Activated T-helper 2 cell treated with anti-CD3 and anti-CD28 coated beads, Interferon-gamma antibody, Interleukin-2, Interleukin-4, amounts not matched to agents 10 μg/mL and 5 μg/mL and 100 μg/mL, durations not matched to agents 14 hours and 24 hours and 36 hours (primary cell): Measurements from ENCODE around the gene SH3RF1. TPM values are rescaled to one million over a fixed set of nuclear protein-coding genes. Genes with fewer than 3 reads are reported as not detected.

Experiments
- DNase-seq: peaks from one replicate; pipeline ENCODE4 v3.0.0; 2021; ENCODE audit warnings: low spot score
- H3K27ac Mint-ChIP-seq: one replicate; pipeline ENCODE4 v1.8.0; 2021; ENCODE audit warnings: mixed read lengths
- H3K27me3 Mint-ChIP-seq: one replicate; pipeline ENCODE4 v1.8.0; 2021; ENCODE audit warnings: low read depth, mixed read lengths
- H3K36me3 Mint-ChIP-seq: one replicate; pipeline ENCODE4 v1.8.0; 2021; ENCODE audit warnings: low read depth, mixed read lengths
- H3K4me1 Mint-ChIP-seq: one replicate; pipeline ENCODE4 v1.8.0; 2021; ENCODE audit warnings: low read depth, mixed read lengths
- H3K4me3 Mint-ChIP-seq: one replicate; pipeline ENCODE4 v1.8.0; 2021; ENCODE audit warnings: low read depth, mild to moderate bottlenecking, moderate library complexity, mixed read lengths
- H3K9me3 Mint-ChIP-seq: one replicate; pipeline ENCODE4 v1.8.0; 2021; ENCODE audit warnings: mixed read lengths
- intact Hi-C: fragments of 100-400 bp; cut with micrococcal nuclease; formaldehyde crosslinking; loops from one replicate; pipeline ENCODE4 v1.15.1; 2023
- total RNA-seq: library from RNA; stranded (reverse); gene quantifications from 2 replicates; pipeline ENCODE4 v1.2.3, GENCODE V29; 2022

SH3RF1 gene
- total RNA-seq, 1 donor from 2014 or later = 1.1 TPM

GRCh38 chr4:169243825-169244609 lies 26.7 kb downstream of the SH3RF1 start:
- H3K4me1 Mint-ChIP-seq = no peaks in the 10 kb centered on the region
- H3K9me3 Mint-ChIP-seq = no peaks in the 10 kb centered on the region
- peaks cover 11% of the 10 kb centered on the region for H3K27me3 Mint-ChIP-seq
- intact Hi-C loops = no loop called here
- no peak for DNase-seq
- no peaks in the 10 kb centered on the region for H3K36me3 Mint-ChIP-seq
- no peak overlapping the region for H3K27ac Mint-ChIP-seq
- no peak overlapping the region for H3K4me3 Mint-ChIP-seq

GRCh38 chr4:169241464-169241863 lies 29.3 kb downstream of the SH3RF1 start:
- DNase-seq = no peak
- Mint-ChIP-seq H3K27me3 (peaks cover 13% of the 10 kb centered on the region), H3K9me3 (no peaks in the 10 kb centered on the region)

GRCh38 chr4:169239221-169239905 lies 31.4 kb downstream of the SH3RF1 start:
- Mint-ChIP-seq H3K27me3 (peaks cover 9% of the 10 kb centered on the region), H3K4me3 (no peak overlapping the region), H3K9me3 (no peaks in the 10 kb centered on the region), H3K27ac (no peak overlapping the region), H3K36me3 (no peaks in the 10 kb centered on the region), H3K4me1 (no peaks in the 10 kb centered on the region)
- DNase-seq = no peak
- intact Hi-C loops = no loop called here

More at GRCh38 chr4:169241464-169241863, 29.3 kb downstream of the SH3RF1 start:
- Mint-ChIP-seq H3K36me3 (no peaks in the 10 kb centered on the region), H3K4me3 (no peak overlapping the region), H3K27ac (no peak overlapping the region), H3K4me1 (no peaks in the 10 kb centered on the region)
- intact Hi-C loops = no loop called here

GRCh38 chr4:169238445-169238844 lies 32.3 kb downstream of the SH3RF1 start:
- Mint-ChIP-seq H3K36me3 (no peaks in the 10 kb centered on the region), H3K4me1 (no peaks in the 10 kb centered on the region), H3K9me3 (no peaks in the 10 kb centered on the region), H3K4me3 (no peak overlapping the region), H3K27me3 (peaks cover 2% of the 10 kb centered on the region), H3K27ac (no peak overlapping the region)
- intact Hi-C loops = no loop called here
- DNase-seq = no peak

GRCh38 chr4:169236873-169237626 lies 33.7 kb downstream of the SH3RF1 start:
- DNase-seq = no peak
- intact Hi-C loops = no loop called here
- no peak overlapping the region for H3K27ac Mint-ChIP-seq
- peaks cover 2% of the 10 kb centered on the region for H3K27me3 Mint-ChIP-seq
- H3K9me3 Mint-ChIP-seq = no peaks in the 10 kb centered on the region
- H3K4me1 Mint-ChIP-seq = no peaks in the 10 kb centered on the region
- no peak overlapping the region for H3K4me3 Mint-ChIP-seq
- H3K36me3 Mint-ChIP-seq = no peaks in the 10 kb centered on the region

GRCh38 chr4:169236078-169236477 lies 34.7 kb downstream of the SH3RF1 start:
- Mint-ChIP-seq H3K4me3 (no peak overlapping the region), H3K27me3 (peaks cover 2% of the 10 kb centered on the region), H3K9me3 (no peaks in the 10 kb centered on the region), H3K36me3 (no peaks in the 10 kb centered on the region), H3K4me1 (no peaks in the 10 kb centered on the region), H3K27ac (no peak overlapping the region)
- DNase-seq = no peak
- intact Hi-C loops = no loop called here

- Mint-ChIP-seq H3K27me3 (peaks cover 2% of the 10 kb centered on the region), H3K36me3 (no peaks in the 10 kb centered on the region), H3K9me3 (no peaks in the 10 kb centered on the region), H3K27ac (no peak overlapping the region), H3K4me3 (no peak overlapping the region), H3K4me1 (no peaks in the 10 kb centered on the region)
- DNase-seq = no peak
- intact Hi-C loops = no loop called here
These were observed 36.5 kb downstream of the SH3RF1 start for GRCh38 chr4:169234137-169234855.

- no peak overlapping the region for H3K4me3 Mint-ChIP-seq
- no peaks in the 10 kb centered on the region for H3K9me3 Mint-ChIP-seq
- peaks cover 2% of the 10 kb centered on the region for H3K27me3 Mint-ChIP-seq
- no peak overlapping the region for H3K27ac Mint-ChIP-seq
- DNase-seq = no peak
- H3K36me3 Mint-ChIP-seq = no peaks in the 10 kb centered on the region
- H3K4me1 Mint-ChIP-seq = no peaks in the 10 kb centered on the region
- intact Hi-C loops = no loop called here
These were observed 37.1 kb downstream of the SH3RF1 start for GRCh38 chr4:169233691-169234090.

GRCh38 chr4:169231647-169232262 lies 39.0 kb downstream of the SH3RF1 start:
- intact Hi-C loops = no loop called here
- no peak overlapping the region for H3K4me3 Mint-ChIP-seq
- no peaks in the 10 kb centered on the region for H3K9me3 Mint-ChIP-seq
- no peak overlapping the region for H3K27ac Mint-ChIP-seq
- no peaks in the 10 kb centered on the region for H3K36me3 Mint-ChIP-seq
- H3K4me1 Mint-ChIP-seq = no peaks in the 10 kb centered on the region
- no peak for DNase-seq
- H3K27me3 Mint-ChIP-seq = no peaks in the 10 kb centered on the region

- no peaks in the 10 kb centered on the region for H3K27me3 Mint-ChIP-seq
- intact Hi-C loops = loop anchor here (5.0 kb wide), 1 partner anchor 147 kb away; no protein-coding TSS in a partner anchor
These were observed 41.2 kb downstream of the SH3RF1 start for GRCh38 chr4:169229571-169230028.

GRCh38 chr4:169228076-169228475 lies 42.7 kb downstream of the SH3RF1 start:
- no peak overlapping the region for H3K4me3 Mint-ChIP-seq
- no peaks in the 10 kb centered on the region for H3K27me3 Mint-ChIP-seq
- intact Hi-C loops = loop anchor here (5.0 kb wide), 1 partner anchor 146 kb away; no protein-coding TSS in a partner anchor
- H3K9me3 Mint-ChIP-seq = no peaks in the 10 kb centered on the region
- no peaks in the 10 kb centered on the region for H3K36me3 Mint-ChIP-seq
- no peak overlapping the region for H3K27ac Mint-ChIP-seq
- H3K4me1 Mint-ChIP-seq = peaks cover 3% of the 10 kb centered on the region
- DNase-seq = no peak

More at GRCh38 chr4:169229571-169230028, 41.2 kb downstream of the SH3RF1 start:
- Mint-ChIP-seq H3K36me3 (no peaks in the 10 kb centered on the region), H3K4me1 (peaks cover 3% of the 10 kb centered on the region), H3K27ac (no peak overlapping the region), H3K4me3 (no peak overlapping the region), H3K9me3 (no peaks in the 10 kb centered on the region)
- DNase-seq = no peak

- H3K4me3 Mint-ChIP-seq = no peak overlapping the region
- H3K4me1 Mint-ChIP-seq = peaks cover 3% of the 10 kb centered on the region
- no peak overlapping the region for H3K27ac Mint-ChIP-seq
- no peak for DNase-seq
- H3K9me3 Mint-ChIP-seq = no peaks in the 10 kb centered on the region
- H3K27me3 Mint-ChIP-seq = no peaks in the 10 kb centered on the region
- intact Hi-C loops = loop anchor here (1.0 to 5.0 kb wide), 2 partner anchors 42 to 144 kb away; no protein-coding TSS in a partner anchor
- H3K36me3 Mint-ChIP-seq = no peaks in the 10 kb centered on the region
These were observed 44.2 kb downstream of the SH3RF1 start for GRCh38 chr4:169226565-169226964.
